Activated T-helper 9 cell treated with anti-CD3 and anti-CD28 coated beads, Interleukin-2, amount 50 U/mL, for 16 hours (primary cell): ENCODE results near the gene C9orf50.
"Not testable (repeated sequence)": the region's sequence is repeated elsewhere in the genome, so short reads cannot be mapped to it uniquely, and the experiment has no call there.

Source experiments
- DNase-seq: peaks from one replicate; pipeline ENCODE4 v3.0.0-alpha.2; 2020; ENCODE audit warnings: low read depth

Gene C9orf50

GRCh38 chr9:129610473-129611306 is 10.2 kb downstream of the C9orf50 start:
- peak; percentile 65 for DNase-seq

- no peak for DNase-seq
Measured at GRCh38 chr9:129610213-129610472, 10.8 kb downstream of the C9orf50 start.

DNA sequence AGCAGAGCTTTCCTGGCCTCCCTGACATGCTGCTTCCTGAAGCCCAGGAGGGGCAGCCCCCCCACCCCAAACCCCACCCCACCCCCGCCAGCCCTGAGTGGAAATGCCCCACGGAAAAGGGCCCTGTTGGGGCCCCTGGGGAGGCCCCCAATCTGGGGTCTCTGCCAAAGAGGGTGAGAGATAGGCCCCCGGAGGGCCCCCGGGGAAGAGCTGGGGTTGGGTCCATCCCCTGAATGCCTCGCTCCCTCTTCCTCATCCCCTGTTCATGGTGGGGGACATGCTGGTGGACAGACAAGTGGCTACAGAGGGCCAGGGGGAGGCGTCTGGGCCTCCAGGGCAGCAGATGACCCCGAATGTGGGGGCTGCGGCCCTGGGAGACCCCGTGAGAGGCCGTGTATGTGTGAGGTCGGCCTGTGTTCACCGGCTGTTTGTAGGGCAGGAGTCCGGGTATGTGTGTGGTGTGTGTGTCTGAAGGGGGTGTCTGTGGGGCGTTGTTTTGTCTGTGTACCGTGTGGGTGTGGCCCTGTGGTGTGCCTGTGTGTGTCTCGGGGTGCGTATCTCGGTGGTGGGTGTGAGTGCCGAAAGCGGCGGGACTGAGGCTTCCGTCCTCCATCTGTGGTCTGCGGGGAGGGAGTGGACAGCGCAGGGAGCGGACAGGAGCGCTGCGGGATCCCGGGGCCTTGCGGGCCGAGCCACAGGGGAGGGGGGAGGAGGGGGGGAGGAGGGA is 11.3 kb downstream of the C9orf50 start:
- DNase-seq = peak; percentile 37

- DNase-seq = no peak
Measured at GRCh38 chr9:129608561-129609481, 12.1 kb downstream of the C9orf50 start.

DNA sequence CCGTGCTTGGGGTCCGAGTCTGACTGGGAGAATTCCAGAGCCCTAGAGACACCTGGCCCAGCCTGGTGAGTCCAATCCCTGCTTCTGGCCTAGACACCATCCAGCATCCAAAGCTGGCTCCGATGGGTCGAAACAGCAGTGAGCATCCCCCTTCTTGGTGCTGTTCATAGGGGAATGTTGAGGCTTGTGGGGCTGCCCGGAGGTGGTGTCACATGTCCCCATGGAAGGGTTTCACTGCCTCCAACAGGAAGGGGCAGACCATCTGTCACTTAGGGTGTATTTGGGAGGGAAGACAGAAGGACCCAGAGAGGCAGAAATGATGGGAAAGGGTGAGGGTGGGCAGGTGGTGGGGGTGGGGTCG is 13.9 kb downstream of the C9orf50 start:
- DNase-seq = no peak

DNA sequence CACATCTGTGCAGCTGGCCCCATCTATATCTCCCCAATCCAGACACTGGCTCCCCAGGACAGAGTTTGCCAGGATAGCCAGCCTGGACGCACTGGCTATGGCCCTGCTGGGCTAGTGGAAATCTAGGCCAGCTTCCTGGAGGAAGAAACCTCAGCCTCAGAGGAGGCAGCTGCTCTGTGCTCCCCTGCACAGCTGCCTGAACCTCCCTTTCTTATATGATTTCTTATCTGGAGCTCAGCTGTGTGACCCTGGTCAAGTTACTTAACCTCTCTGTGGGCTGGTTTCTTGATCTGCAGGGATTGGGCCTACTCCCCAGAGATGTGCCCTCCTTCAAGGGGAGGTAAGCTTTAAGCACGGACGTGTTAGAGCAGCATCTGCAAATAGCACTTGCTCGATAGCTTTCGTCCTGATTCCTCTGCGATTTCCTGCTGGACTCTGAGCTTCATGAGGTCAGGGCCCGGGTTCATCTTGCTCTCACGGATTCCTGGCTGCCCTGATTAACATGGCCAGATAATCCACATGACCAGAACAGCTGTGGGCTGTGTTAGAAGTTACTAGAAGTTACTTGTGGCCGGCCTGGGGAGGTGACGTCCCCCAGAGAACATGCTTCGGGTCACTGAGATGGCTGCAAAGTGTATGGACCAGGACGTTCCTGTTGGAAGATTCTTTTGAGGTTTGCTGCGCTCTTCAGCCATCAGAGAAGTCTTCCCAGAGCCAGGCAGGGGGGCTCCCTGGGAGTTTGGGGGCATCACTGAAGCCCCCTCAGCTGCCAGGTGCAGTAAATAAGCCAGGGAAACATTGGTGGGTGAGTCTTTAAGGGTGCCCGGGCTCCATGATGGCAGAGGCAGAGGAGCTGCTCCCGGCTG is 14.5 kb downstream of the C9orf50 start:
- DNase-seq = no peak

GRCh38 chr9:129604766-129605163 is 16.1 kb downstream of the C9orf50 start:
- no peak for DNase-seq

- no peak for DNase-seq
Measured at GRCh38 chr9:129604056-129604765, 16.7 kb downstream of the C9orf50 start.

GRCh38 chr9:129602598-129603415 is 18.1 kb downstream of the C9orf50 start:
- no peak for DNase-seq

- DNase-seq = no peak
Measured at GRCh38 chr9:129601082-129601674, 19.7 kb downstream of the C9orf50 start.

- no peak for DNase-seq
Measured at GRCh38 chr9:129598089-129598596, 22.8 kb downstream of the C9orf50 start.

DNA sequence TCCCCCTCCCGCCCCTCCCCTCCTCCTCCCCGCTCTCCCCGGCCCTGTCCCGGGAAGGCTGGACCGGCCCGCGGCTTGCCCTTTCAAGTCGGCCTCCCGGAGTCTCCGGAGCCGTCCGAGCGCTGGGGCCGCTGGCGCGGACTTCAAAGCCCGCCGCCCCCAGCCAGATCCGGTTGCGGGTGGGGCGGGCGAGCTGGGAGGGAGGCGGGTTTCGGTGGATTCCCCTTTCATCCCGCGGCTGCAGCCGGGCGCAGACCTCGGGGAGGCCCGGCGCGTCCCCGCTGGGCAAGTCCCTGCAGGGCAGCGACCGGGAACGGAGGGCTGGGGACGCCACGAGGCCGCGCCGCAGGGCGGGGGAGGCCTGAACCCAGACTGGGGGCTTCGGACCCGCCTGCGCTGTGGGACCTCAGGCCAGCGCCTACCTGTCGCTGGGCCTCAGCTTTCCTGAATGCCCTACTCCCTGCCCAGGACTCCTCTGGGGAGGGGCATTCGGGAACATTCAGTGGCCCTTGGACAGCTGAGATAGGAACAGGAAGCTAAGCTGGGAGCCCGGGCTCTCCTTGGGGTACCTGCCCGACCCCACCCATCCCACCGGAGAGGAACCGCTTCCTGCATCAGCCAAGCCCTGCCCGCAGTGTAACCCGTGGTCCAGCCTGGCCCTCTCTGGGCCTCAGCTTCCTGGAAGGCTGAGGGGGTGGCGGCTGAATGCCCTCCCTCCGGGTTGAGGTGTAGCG is 23.4 kb downstream of the C9orf50 start:
- peak; percentile 29 for DNase-seq

- no peak for DNase-seq
Measured at GRCh38 chr9:129596541-129597331, 24.2 kb downstream of the C9orf50 start.

DNA sequence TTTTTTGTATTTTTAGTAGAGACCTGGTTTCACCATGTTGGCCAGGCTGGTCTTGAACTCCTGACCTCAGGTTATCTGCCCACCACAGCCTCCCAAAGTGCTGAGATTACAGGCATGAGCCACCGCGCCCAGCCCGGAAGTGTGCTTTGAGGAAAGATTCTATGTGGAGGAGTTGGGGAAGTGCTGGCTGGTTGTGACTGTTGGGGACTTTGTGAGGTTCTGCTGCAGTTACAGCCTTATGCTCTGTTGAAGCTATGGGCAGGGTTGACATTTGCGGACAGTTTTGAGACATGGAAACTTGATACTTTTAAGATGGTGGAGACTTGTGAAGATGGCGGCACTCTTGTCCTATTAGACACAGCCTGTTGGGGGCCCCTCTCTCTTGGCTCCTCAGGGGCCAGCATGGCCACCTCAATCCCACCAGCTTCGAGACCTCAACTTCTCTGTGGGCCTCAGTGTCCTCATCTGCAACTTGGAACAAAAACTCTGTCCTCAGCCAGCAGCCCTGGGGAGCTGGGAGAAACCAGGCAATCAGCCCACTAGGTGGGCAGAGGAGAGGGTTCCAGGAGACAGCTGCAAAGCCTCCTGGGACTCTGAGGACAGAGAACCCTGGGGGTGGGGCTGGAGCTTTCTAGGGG is 24.9 kb downstream of the C9orf50 start:
- DNase-seq = no peak

DNA sequence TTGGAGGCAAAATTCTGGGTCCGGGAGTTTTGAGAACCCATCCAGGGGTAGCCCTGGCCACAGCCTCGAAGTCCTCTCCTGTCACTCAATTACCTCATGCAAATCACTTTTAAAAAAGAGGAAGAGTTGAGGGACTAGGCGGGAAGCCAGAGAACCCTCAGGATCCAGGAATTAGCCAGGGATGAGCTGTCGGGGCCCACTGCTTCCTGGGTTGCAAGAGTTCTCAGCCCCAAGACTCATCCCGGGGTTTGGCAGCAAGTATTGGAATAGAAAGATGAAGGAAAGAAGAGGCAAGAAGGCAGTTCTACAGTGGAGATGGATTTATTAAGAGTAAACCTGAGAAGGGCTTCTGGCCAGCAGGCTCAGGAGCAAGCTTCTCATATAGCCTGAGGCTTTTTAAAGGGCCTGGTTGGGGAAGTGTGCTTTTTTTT is 25.6 kb downstream of the C9orf50 start:
- no peak for DNase-seq

- DNase-seq = no peak
Measured at GRCh38 chr9:129594632-129595031, 26.3 kb downstream of the C9orf50 start.

- not testable (repeated sequence) for DNase-seq
Measured at GRCh38 chr9:129592790-129593189, 28.1 kb downstream of the C9orf50 start.
